ENCODE results near the gene ALDH3B1.

Gene ALDH3B1

GRCh38 chr11:68004551-68005335 is 5.4 kb upstream of the ALDH3B1 start:
- peak overlapping the region; percentile 48 for H3K4me3 ChIP-seq (ENCODE audit: low read depth, low read length)
- in situ Hi-C loops (cut with HindIII; ENCODE audit: low sequenced_read_pairs) = no loop called here
- TF ChIP-seq CTCF (IDR thresholded peaks at IDR 0.05; ENCODE audit: low read depth, low read length) = no peak
- DNase-seq (ENCODE audit: low read depth, low spot score) = no peak

- DNase-seq (ENCODE audit: low read depth, low spot score) = no peak
- in situ Hi-C loops (cut with HindIII; ENCODE audit: low sequenced_read_pairs) = no loop called here
- no peak for TF ChIP-seq CTCF (IDR thresholded peaks at IDR 0.05; ENCODE audit: low read depth, low read length)
- no peak overlapping the region for H3K4me3 ChIP-seq (ENCODE audit: low read depth, low read length)
Measured at GRCh38 chr11:68006606-68007166, 3.4 kb upstream of the ALDH3B1 start.

- in situ Hi-C loops (cut with HindIII; ENCODE audit: low sequenced_read_pairs) = no loop called here
- no peak for DNase-seq (ENCODE audit: low read depth, low spot score)
- no peak for TF ChIP-seq CTCF (IDR thresholded peaks at IDR 0.05; ENCODE audit: low read depth, low read length)
- no peak overlapping the region for H3K4me3 ChIP-seq (ENCODE audit: low read depth, low read length)
Measured at GRCh38 chr11:68007498-68008380, 2.4 kb upstream of the ALDH3B1 start.

- DNase-seq (ENCODE audit: low read depth, low spot score) = no peak
- TF ChIP-seq CTCF (IDR thresholded peaks at IDR 0.05; ENCODE audit: low read depth, low read length) = no peak
- in situ Hi-C loops (cut with HindIII; ENCODE audit: low sequenced_read_pairs) = no loop called here
- H3K4me3 ChIP-seq (ENCODE audit: low read depth, low read length) = no peak overlapping the region
Measured at GRCh38 chr11:68008381-68009337, 1.5 kb upstream of the ALDH3B1 start.

GRCh38 chr11:68009391-68010089 is 587 bp upstream of the ALDH3B1 start:
- DNase-seq (ENCODE audit: low read depth, low spot score) = peak; percentile 66
- no peak overlapping the region for H3K4me3 ChIP-seq (ENCODE audit: low read depth, low read length)
- in situ Hi-C loops (cut with HindIII; ENCODE audit: low sequenced_read_pairs) = no loop called here
- TF ChIP-seq CTCF (IDR thresholded peaks at IDR 0.05; ENCODE audit: low read depth, low read length) = peak; percentile 37
